PC-9 (cell line): ENCODE measurements around the gene CDC20. TPM values are rescaled to one million over a fixed set of nuclear protein-coding genes. Genes with fewer than 3 reads are reported as not detected.

Experiments
- BruUV-seq: library from RNA; stranded (reverse); fragments of 400-500 nt; replicated peaks from 2 replicates; lab custom pipeline; 2021; lab: Mats Ljungman, UMichigan
- CTCF ChIA-PET: fragments of 300-600 bp; sonication (Branson Sonifier 250); formaldehyde crosslinking; loops from one replicate; lab custom pipeline; 2022; ENCODE audit warnings: antibody characterized with exemption; lab: Charles Lee
- POLR2A ChIA-PET: fragments of 300-600 bp; sonication (Branson Sonifier 250); formaldehyde crosslinking; loops from one replicate; lab custom pipeline; 2022; ENCODE audit warnings: antibody characterized with exemption; ENCODE audit not compliant: unreplicated experiment; lab: Charles Lee
- DNase-seq, 2 experiments: peaks; one replicate each; pipeline versions ENCODE4 v3.0.0 to v3.0.0-alpha.2; 2015 to 2022; ENCODE audit warnings: mixed read lengths in 1 of 2
- H2AFZ ChIP-seq: fragments of 200-600 bp; sonication (generic); 2 replicates; pipeline ENCODE4 v1.8.1; 2017; ENCODE audit warnings: antibody characterized with exemption
- H3F3A ChIP-seq: fragments of 200-600 bp; sonication (generic); 2 replicates; pipeline ENCODE4 v1.8.1; 2017; ENCODE audit warnings: antibody characterized with exemption, mild to moderate bottlenecking, low read depth; ENCODE audit not compliant: insufficient read depth
- H3K27ac ChIP-seq: fragments of 200-600 bp; sonication (generic); 2 replicates; pipeline ENCODE4 v1.6.1; 2016; ENCODE audit warnings: mixed run types
- H3K27me3 ChIP-seq: fragments of 200-600 bp; sonication (generic); 2 replicates; pipeline ENCODE4 v1.6.1; 2016; ENCODE audit warnings: low read depth, mixed run types; ENCODE audit not compliant: insufficient read depth
- H3K36me3 ChIP-seq: fragments of 200-600 bp; sonication (generic); 2 replicates; pipeline ENCODE4 v1.6.1; 2016; ENCODE audit warnings: low read depth, mixed run types
- H3K4me1 ChIP-seq: fragments of 200-600 bp; sonication (generic); replicated peaks from 2 replicates; pipeline ENCODE4 v1.6.1; 2016; ENCODE audit warnings: mixed run types; ENCODE audit not compliant: insufficient read depth
- H3K4me2 ChIP-seq: fragments of 200-600 bp; sonication (generic); 2 replicates; pipeline ENCODE4 v1.6.1; 2017; ENCODE audit warnings: mixed run types
- H3K4me3 ChIP-seq: fragments of 200-600 bp; sonication (generic); 2 replicates; pipeline ENCODE4 v1.6.1; 2016; ENCODE audit warnings: mixed run types
- H3K79me2 ChIP-seq: fragments of 200-600 bp; sonication (generic); 2 replicates; pipeline ENCODE4 v1.6.1; 2017; ENCODE audit warnings: low read depth, mixed run types
- H3K9me2 ChIP-seq: fragments of 200-600 bp; sonication (generic); 2 replicates; pipeline ENCODE4 v1.8.1; 2017; ENCODE audit warnings: mild to moderate bottlenecking; ENCODE audit not compliant: insufficient read depth
- H3K9me3 ChIP-seq: fragments of 200-600 bp; sonication (generic); 2 replicates; pipeline ENCODE4 v1.8.1; 2016; ENCODE audit warnings: low read depth; ENCODE audit not compliant: insufficient read depth
- H4K20me1 ChIP-seq: fragments of 200-600 bp; sonication (generic); 2 replicates; pipeline ENCODE4 v1.8.1; 2017; ENCODE audit not compliant: insufficient read depth
- CTCF ChIP-seq: fragments of 200-600 bp; sonication (generic); conservative IDR thresholded peaks from 2 replicates; pipeline ENCODE4 v1.6.1; 2017; ENCODE audit warnings: mixed run types, antibody characterized with exemption, mild to moderate bottlenecking, moderate library complexity
- EZH2 ChIP-seq: fragments of 200-600 bp; sonication (generic); IDR thresholded peaks from 2 replicates; pipeline ENCODE4 v1.8.0; 2017; ENCODE audit warnings: antibody characterized with exemption, low read depth
- intact Hi-C: fragments of 100-400 bp; cut with micrococcal nuclease; formaldehyde crosslinking; loops from one replicate; pipeline ENCODE4 v1.10.0; 2022; ENCODE audit not compliant: unreplicated experiment
- total RNA-seq: library from RNA; stranded (reverse); gene quantifications from 2 replicates; pipeline ENCODE4 v1.2.3, GENCODE V29; 2021

The CDC20 gene
- total RNA-seq, 1 experiment from 2014 or later = 229 TPM

- intact Hi-C loops = no loop called here
- POLR2A ChIA-PET = interaction anchor here (0.7 kb wide), 1 partner anchor 43 kb away, joined by 4 read pairs; no protein-coding TSS in a partner anchor
Observed at GRCh38 chr1:43315963-43316737, 42.6 kb upstream of the CDC20 start.

GRCh38 chr1:43316738-43317520 is 41.9 kb upstream of the CDC20 start:
- TF ChIP-seq CTCF (0 out of 2 replicates have a peak, but pooled peaks have one; percentile 27), EZH2 (no peak)
- peaks cover 8% of the 10 kb centered on the region for H3K4me1 ChIP-seq
- H3F3A ChIP-seq = peaks cover 3% of the 10 kb centered on the region; the same call in 1 of the 2 replicates
- no peak overlapping the region for H2AFZ ChIP-seq
- no peaks in the 10 kb centered on the region for H3K9me2 ChIP-seq
- no peak for DNase-seq
- H3K4me2 ChIP-seq = no peak overlapping the region
- ChIA-PET CTCF (interaction anchor here (0.5 to 0.7 kb wide), 2 partner anchors 53 to 337 kb away, joined by 3 read pairs; no protein-coding TSS in a partner anchor), POLR2A (interaction anchor here (0.7 kb wide), 1 partner anchor 44 kb away, joined by 4 read pairs; no protein-coding TSS in a partner anchor)
- H3K36me3 ChIP-seq = no peaks in the 10 kb centered on the region
- no peaks in the 10 kb centered on the region for H3K27me3 ChIP-seq
- H3K9me3 ChIP-seq = no peaks in the 10 kb centered on the region
- intact Hi-C loops = no loop called here
- H3K27ac ChIP-seq = no peak overlapping the region
- no TSS peak for BruUV-seq
- no peak overlapping the region for H3K4me3 ChIP-seq
- H3K79me2 ChIP-seq = no peaks in the 10 kb centered on the region
- H4K20me1 ChIP-seq = no peaks in the 10 kb centered on the region

More at GRCh38 chr1:43315963-43316737, 42.6 kb upstream of the CDC20 start:
- Histone ChIP-seq H4K20me1 (no peaks in the 10 kb centered on the region), H3K9me2 (no peaks in the 10 kb centered on the region), H3K36me3 (no peaks in the 10 kb centered on the region), H3K4me1 (peaks cover 8% of the 10 kb centered on the region), H3K27ac (no peak overlapping the region), H3K27me3 (no peaks in the 10 kb centered on the region), H3K4me2 (no peak overlapping the region), H2AFZ (no peak overlapping the region), H3F3A (peaks cover 3% of the 10 kb centered on the region; the same call in 1 of the 2 replicates), H3K4me3 (no peak overlapping the region), H3K79me2 (no peaks in the 10 kb centered on the region), H3K9me3 (no peaks in the 10 kb centered on the region)
- TF ChIP-seq EZH2 (no peak), CTCF (no peak)
- BruUV-seq = no TSS peak
- DNase-seq = no peak
- CTCF ChIA-PET = interaction anchor here (0.5 to 0.7 kb wide), 2 partner anchors 35 to 338 kb away, joined by 3 read pairs; no protein-coding TSS in a partner anchor

GRCh38 chr1:43317817-43318471 is 40.8 kb upstream of the CDC20 start:
- H3K4me3 ChIP-seq = no peak overlapping the region
- no peak for DNase-seq
- ChIA-PET CTCF (no interaction called here), POLR2A (no interaction called here)
- no peak overlapping the region for H2AFZ ChIP-seq
- no peak overlapping the region for H3K4me2 ChIP-seq
- intact Hi-C loops = no loop called here
- peaks cover 3% of the 10 kb centered on the region; the same call in 1 of the 2 replicates for H3F3A ChIP-seq
- H3K9me2 ChIP-seq = no peaks in the 10 kb centered on the region
- no peaks in the 10 kb centered on the region for H4K20me1 ChIP-seq
- H3K79me2 ChIP-seq = no peaks in the 10 kb centered on the region
- no peak for TF ChIP-seq EZH2
- TF ChIP-seq CTCF = no peak
- no peak overlapping the region for H3K27ac ChIP-seq
- H3K27me3 ChIP-seq = no peaks in the 10 kb centered on the region
- H3K36me3 ChIP-seq = no peaks in the 10 kb centered on the region
- BruUV-seq = no TSS peak
- H3K9me3 ChIP-seq = no peaks in the 10 kb centered on the region
- peaks cover 8% of the 10 kb centered on the region for H3K4me1 ChIP-seq
